Pons (tissue), 1 donor: ENCODE results near the gene ABCG4.

Experiments used
- DNase-seq: peaks from one replicate; pipeline ENCODE4 v3.0.0-alpha.2; 2016; ENCODE audit warnings: low spot score

Gene ABCG4

DNA sequence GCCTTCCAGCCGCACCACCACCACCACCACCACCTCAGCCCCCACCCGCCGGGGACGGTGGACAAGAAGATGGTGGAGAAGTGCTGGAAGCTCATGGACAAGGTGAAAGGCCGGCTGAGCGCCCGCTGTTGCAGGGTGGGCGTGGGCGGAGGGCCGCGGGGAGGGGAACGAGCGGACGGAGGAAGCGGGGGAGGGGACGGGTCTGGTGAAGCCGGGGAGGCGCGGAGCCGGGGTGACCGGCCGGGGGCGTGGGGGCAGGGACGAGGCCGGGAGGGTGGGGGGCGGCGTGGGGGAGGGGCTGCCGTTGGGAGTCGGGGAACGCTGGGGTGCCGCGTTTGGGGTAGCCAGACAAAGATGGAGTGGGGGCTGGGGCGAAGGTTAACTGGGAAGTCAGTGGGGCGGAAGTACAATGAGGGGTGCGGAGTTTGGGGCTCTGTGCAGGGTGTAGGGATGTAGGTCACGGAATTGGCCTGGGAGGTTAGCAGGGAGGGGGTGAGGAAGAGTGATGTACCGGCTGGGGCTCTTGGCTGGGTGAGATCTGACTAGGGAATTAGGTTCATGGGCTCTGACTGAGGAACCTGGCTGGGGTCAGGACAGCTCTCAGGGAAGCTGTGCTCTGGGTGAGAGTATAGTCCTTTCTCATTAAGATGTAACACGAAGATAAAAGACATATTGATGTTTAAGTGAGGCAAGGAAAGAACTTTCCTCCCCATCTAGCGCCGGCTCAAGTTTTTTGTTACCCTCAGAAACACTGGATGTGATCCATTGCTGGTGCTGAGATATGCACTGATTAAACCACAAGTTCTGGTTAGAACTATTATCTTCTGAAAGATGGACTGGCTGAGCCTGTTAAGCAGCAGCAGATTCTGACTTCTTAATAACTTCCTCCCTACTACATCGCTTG is 57.9 kb downstream of the ABCG4 start:
- DNase-seq: peak; percentile 28

DNA sequence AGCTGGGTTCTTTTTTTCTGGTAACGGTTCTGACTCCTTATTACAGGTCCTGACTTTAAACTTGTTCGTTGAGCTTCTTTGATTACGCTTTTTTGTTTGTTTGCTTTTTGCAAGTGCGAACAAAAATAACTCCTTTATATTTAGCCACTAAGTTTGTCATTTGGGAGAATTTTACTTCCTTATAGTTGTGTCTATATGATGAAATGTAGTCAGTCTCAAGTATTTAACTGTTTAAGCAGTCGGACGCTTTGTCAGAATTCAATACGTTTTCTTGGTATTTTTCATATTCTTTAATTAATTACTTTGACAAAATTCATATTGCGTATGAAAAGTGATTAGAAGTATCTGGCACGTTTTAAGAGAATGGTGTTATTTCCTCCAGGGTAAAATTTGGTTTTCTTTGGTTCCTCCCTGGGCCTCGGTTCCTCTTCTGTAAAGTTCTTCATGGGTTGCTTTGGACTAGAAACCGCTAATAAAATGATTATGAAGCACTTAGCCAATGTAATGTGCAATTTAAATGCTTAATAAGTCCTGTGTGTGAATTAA is 58.6 kb downstream of the ABCG4 start:
- peak; percentile 34 for DNase-seq

DNA sequence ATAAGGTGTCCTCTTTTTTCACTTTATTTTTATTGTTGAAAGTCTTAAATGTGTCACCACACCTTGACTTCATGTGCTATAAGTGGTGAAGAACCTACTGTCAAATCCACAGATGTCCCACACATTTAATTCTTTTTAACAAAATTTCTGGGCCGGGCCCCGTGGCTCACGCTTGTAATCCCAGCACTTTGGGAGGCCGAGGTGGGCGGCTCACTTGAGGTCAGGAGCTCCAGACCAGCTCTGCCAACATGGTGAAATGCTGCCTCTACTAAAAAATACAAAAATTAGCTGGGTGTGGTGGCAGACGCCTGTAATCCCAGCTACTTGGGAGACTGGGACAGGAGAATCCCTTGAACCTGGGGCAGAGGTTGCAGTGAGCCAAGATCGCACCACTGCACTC is 60.3 kb downstream of the ABCG4 start:
- DNase-seq: no peak

DNA sequence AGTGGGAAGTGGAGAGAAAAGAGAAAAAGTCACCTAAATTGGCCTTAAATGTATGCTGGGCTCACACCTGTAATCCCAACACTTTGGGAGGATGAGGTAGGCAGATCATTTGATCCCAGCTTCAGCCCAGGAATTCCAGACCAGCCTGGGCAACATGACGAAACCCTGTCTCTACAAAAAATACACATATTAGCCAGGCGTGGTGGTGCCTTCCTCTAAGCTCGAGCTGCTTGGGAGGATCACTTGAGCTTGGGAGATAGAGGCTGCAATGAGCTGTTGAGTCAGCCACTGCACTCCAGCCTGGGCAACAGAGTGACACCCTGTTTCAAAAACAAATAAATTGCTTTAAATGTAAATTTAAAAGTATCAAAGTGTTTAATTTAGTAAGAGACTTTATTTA is 61.2 kb downstream of the ABCG4 start:
- no peak for DNase-seq
